ENCODE results near the gene IL4.

Gene IL4

DNA sequence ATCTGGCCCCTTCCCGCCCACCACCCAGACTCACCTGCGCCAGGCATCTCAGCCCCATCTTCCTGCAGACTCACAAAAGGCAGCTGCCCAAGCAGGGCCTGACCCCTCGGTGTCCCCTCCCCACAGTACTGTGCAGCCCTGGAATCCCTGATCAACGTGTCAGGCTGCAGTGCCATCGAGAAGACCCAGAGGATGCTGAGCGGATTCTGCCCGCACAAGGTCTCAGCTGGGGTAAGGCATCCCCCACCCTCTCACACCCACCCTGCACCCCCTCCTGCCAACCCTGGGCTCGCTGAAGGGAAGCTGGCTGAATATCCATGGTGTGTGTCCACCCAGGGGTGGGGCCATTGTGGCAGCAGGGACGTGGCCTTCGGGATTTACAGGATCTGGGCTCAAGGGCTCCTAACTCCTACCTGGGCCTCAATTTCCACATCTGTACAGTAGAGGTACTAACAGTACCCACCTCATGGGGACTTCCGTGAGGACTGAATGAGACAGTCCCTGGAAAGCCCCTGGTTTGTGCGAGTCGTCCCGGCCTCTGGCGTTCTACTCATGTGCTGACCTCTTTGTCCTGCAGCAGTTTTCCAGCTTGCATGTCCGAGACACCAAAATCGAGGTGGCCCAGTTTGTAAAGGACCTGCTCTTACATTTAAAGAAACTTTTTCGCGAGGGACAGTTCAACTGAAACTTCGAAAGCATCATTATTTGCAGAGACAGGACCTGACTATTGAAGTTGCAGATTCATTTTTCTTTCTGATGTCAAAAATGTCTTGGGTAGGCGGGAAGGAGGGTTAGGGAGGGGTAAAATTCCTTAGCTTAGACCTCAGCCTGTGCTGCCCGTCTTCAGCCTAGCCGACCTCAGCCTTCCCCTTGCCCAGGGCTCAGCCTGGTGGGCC, 13.9 kb upstream of the IL4 start:
- TF ChIP-seq POLR2A (IDR thresholded peaks at IDR 0.05; ENCODE audit: extremely low read depth, insufficient read length) (no peak), MYC (IDR thresholded peaks at IDR 0.05; ENCODE audit: low read depth, low read length) (no peak)
- TF ChIP-seq, protein P1, sequence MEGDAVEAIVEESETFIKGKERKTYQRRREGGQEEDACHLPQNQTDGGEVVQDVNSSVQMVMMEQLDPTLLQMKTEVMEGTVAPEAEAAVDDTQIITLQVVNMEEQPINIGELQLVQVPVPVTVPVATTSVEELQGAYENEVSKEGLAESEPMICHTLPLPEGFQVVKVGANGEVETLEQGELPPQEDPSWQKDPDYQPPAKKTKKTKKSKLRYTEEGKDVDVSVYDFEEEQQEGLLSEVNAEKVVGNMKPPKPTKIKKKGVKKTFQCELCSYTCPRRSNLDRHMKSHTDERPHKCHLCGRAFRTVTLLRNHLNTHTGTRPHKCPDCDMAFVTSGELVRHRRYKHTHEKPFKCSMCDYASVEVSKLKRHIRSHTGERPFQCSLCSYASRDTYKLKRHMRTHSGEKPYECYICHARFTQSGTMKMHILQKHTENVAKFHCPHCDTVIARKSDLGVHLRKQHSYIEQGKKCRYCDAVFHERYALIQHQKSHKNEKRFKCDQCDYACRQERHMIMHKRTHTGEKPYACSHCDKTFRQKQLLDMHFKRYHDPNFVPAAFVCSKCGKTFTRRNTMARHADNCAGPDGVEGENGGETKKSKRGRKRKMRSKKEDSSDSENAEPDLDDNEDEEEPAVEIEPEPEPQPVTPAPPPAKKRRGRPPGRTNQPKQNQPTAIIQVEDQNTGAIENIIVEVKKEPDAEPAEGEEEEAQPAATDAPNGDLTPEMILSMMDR (IDR thresholded peaks at IDR 0.05; ENCODE audit: low read depth, low read length), result no peak
- TF ChIP-seq, protein P2, sequence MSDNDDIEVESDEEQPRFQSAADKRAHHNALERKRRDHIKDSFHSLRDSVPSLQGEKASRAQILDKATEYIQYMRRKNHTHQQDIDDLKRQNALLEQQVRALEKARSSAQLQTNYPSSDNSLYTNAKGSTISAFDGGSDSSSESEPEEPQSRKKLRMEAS (IDR thresholded peaks at IDR 0.05; ENCODE audit: low read depth, low read length), result no peak
- no peak for DNase-seq (ENCODE audit: low read depth)
- no peak overlapping the region for H3K4me3 ChIP-seq (ENCODE audit: low read depth, low read length)

- no peak overlapping the region for H3K4me3 ChIP-seq (ENCODE audit: low read depth, low read length)
- TF ChIP-seq, protein P1 (IDR thresholded peaks at IDR 0.05; ENCODE audit: low read depth, low read length), result no peak
- TF ChIP-seq POLR2A (IDR thresholded peaks at IDR 0.05; ENCODE audit: extremely low read depth, insufficient read length) (no peak), MYC (IDR thresholded peaks at IDR 0.05; ENCODE audit: low read depth, low read length) (0 out of 2 replicates have a peak, but pooled peaks have one; percentile 59)
- TF ChIP-seq, protein P2 (IDR thresholded peaks at IDR 0.05; ENCODE audit: low read depth, low read length), result 0 out of 2 replicates have a peak, but pooled peaks have one; percentile 5
- DNase-seq (ENCODE audit: low read depth), result peak; percentile 80
These were observed 12.4 kb upstream of the IL4 start for GRCh38 chr5:132661231-132662003.

DNA sequence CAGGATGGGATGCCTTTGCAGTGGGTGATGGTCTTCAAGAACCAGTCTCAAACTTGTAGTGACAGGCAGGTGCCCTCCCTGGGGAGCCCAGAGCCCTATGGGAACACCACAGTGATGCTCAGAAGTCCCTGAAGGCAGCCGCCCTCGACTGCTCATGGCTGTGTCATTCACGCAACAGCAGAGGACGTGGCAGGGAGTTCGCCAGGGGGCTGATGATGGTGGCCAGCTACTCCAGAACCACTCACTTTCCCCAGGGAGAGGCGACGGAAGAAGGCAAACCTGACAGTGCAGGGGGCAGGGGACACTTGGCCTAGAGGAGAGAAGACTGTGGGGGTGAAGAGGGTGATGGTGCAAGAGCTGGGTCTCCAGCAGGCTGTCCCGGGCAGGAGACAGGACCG, 11.8 kb upstream of the IL4 start:
- TF ChIP-seq POLR2A (IDR thresholded peaks at IDR 0.05; ENCODE audit: extremely low read depth, insufficient read length), result no peak
- TF ChIP-seq, protein P2 (IDR thresholded peaks at IDR 0.05; ENCODE audit: low read depth, low read length), result no peak
- TF ChIP-seq MYC (IDR thresholded peaks at IDR 0.05; ENCODE audit: low read depth, low read length), result no peak
- TF ChIP-seq, protein P1 (IDR thresholded peaks at IDR 0.05; ENCODE audit: low read depth, low read length), result no peak
- DNase-seq (ENCODE audit: low read depth), result peak; percentile 25
- H3K4me3 ChIP-seq (ENCODE audit: low read depth, low read length), result no peak overlapping the region

GRCh38 chr5:132662925-132663770, 10.6 kb upstream of the IL4 start:
- TF ChIP-seq, protein P2 (IDR thresholded peaks at IDR 0.05; ENCODE audit: low read depth, low read length), result peak; percentile 95
- TF ChIP-seq, protein P1 (IDR thresholded peaks at IDR 0.05; ENCODE audit: low read depth, low read length), result no peak
- TF ChIP-seq MYC (IDR thresholded peaks at IDR 0.05; ENCODE audit: low read depth, low read length) (peak; percentile 35; the same call in 1 of the 2 replicates), POLR2A (IDR thresholded peaks at IDR 0.05; ENCODE audit: extremely low read depth, insufficient read length) (no peak)
- DNase-seq (ENCODE audit: low read depth), result peak; percentile 76
- H3K4me3 ChIP-seq (ENCODE audit: low read depth, low read length), result no peak overlapping the region
